ENCODE results near the gene MED23.

The MED23 gene

DNA sequence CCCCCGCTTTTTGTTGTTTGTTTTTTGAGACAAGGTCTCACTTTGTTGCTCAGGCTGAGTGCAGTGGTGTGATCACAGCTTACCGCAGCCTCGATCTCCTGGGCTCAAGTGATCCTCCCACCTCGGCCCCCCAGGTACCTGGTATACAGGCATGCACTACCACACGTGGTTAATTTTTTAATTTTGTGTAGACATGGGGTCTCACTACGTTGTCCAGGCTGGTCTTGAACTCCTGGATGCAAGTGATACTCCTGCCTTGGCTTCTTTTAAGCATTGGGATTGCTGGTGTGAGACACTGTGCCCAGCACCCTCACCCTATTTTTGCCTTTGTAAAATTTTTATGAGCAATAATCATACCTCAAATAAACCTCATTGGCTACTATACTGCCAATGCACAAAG, 14.5 kb upstream of the MED23 start:
- in situ Hi-C loops (cut with MboI; ENCODE audit: low sequenced_read_pairs) = no loop called here

DNA sequence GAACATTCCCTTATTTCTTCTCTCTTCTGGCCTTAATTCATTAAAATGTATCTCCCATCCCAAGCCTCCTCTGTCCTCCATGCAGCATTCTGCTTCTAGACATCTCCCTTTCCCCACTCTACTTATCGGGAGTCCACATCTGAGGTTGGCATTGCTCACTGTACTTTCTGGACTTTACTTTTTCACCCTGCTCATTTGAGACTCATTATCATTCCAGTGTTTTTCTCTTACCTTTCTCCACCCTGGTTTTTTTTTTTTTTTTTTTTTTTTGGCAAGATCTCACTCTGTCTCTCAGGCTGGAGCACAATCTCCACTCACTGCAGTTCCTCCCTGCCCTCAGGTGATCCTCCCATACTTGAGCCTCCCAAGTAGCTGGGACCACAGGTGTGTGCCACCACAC, 13.5 kb upstream of the MED23 start:
- in situ Hi-C loops (cut with MboI; ENCODE audit: low sequenced_read_pairs) = no loop called here

DNA sequence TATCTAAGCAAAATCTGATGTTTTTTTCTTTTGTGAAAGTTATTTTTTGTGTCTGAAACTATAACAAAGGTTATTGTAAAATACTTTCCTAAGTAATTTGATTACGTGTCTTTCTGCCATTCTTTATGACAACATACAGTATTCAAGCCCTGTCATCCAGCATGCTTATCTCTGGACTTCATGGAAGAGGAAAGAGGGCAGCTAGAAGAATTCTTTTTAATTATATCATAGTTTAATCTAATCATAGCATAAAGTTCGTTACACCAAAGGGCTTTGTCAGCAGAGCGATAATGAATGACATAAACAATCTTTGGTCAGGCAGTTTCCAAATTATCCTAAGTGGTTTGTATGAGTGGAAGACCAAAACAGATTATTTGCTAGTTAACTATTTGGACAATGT, 12.5 kb upstream of the MED23 start:
- in situ Hi-C loops (cut with MboI; ENCODE audit: low sequenced_read_pairs) = no loop called here

DNA sequence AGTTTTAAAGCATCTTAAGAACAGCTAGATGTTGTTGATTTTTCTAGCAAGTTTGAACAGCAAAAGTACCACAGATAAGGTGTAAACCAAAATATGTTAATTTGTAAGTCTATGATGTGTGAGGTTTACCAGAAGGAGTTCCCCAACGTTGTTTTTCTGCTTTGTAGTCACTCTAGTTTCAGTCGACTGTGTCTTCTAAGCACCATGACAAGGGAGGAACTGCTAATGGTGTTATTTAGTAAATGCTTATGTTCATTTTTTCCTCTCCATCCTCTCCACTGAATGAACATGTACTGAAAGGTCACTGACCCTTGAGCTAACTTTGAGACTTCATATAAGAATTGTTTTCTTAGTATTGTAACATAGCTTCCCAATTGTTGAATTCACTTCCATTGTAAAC, 12.1 kb upstream of the MED23 start:
- in situ Hi-C loops (cut with MboI; ENCODE audit: low sequenced_read_pairs) = no loop called here

DNA sequence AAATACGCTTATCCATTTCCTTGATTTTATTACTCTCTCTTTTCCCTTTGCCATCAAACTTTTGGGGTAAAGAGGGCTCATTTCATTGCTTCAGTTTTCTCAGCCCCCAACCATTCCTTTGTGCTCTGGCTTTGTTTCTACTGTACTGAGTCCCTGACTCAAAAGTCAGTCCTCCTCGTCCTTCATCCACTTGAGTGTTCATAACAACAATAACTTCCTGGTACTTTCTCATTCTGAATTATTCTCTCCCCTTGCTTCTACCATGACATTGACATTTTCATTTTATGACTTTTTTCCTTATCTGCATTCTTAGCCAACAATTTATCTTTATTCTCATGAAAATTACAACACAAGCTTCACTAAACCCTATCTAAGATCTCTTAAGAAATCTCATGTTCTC, 10.0 kb upstream of the MED23 start:
- in situ Hi-C loops (cut with MboI; ENCODE audit: low sequenced_read_pairs) = no loop called here

GRCh38 chr6:131636880-131637792, 9.1 kb upstream of the MED23 start, which contains the start of gene ENPP3:
ENPP3 (plus strand) TSS chr6:131637302; CDS start chr6:131637385, 83 bp downstream.
- in situ Hi-C loops (cut with MboI; ENCODE audit: low sequenced_read_pairs) = no loop called here

DNA sequence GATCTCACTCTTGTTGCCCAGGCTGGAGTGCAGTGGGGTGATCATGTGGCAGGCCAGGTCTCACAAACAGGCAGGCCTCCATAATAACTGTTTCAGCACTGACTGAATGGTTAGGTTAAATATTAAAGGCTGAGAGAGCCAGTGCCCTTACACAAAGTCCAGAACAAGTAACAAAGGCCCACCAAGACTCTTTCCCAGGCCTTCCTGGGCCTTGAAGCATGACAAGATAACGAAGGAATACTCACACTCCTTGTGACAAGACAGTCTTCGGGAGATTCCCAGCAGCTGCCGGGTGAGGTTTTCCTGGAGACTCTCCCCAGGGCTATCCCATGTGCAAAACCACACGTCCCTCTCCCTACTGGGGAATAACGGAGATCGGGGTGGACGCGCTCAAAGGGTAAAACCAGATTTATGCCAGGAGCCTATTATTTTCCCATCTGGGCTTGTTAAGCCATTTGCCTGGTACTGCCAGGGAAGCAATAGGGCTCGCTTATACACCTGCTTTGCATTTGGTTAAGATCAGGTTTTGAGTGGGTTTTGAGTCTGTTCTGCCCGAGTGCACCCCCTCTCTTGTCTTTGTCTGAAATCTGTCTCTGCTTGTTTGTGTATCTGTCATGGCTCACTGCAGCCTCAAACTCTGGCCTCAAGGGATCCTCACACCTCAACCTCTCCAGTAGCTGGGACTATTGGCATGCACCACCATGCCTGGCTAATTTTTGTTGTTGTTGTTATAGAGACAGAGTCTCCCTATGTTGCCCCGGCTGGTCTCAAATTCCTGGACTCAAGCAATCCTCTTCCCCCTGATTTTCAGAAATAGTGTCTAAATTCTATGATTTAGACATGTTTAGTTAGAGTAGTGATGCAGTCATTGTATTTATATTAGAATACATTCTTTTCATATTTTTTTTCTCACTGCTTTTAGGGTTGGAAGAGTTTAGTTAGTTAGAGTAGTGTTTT, 7.6 kb upstream of the MED23 start:
- in situ Hi-C loops (cut with MboI; ENCODE audit: low sequenced_read_pairs) = no loop called here

DNA sequence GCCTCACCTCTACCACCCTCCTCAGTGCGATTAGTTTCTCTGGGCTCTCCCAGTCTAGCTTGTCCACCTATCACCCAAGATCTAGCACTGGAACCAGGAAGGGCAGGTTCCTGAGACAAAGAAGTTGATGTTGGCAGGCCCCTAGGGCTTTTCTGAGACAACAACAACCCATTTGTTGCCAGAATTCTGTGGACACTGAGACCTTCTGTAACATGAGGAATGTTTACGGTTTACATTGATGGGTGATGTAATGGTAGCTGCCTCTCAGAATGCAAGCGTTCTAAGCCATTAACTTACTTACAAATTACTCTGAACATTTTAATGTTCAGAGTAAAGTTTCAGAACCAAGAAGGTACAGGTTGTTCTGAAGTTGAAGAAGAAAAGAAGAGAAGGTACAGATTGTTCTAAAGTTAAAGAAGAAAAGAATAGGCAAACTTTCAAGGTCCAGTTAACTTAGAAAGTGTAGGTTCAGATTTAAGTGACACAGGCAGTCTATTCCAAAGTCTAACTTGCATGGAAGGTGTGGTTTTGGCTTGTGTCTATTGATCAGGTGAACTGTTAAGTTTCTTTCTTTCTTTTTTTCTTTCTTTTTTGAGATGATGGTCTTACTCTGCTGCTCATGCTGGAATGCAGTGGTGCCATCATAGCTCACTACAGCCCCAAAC, 3.7 kb upstream of the MED23 start:
- in situ Hi-C loops (cut with MboI; ENCODE audit: low sequenced_read_pairs) = no loop called here

- in situ Hi-C loops (cut with MboI; ENCODE audit: low sequenced_read_pairs) = no loop called here
These were observed 1.6 kb upstream of the MED23 start for GRCh38 chr6:131629651-131630050.

DNA sequence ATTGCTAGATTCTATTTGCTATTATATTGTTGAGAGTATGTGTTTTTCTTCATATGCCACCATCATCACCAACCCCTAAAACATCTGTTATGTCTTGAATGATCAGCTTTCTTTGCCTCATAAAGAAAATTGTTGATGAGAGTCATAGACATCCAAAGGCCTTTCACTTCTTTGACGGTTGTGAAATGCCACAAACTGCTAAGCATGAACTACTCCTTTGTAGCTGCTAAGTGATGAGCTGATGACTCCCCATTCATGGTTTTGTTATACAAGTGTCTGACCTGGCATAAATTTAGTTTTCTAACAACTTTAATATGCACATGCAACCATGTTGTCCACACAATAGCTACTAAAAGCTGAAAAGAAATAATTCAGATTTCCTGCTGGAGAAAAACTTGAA, 684 bp upstream of the MED23 start:
- in situ Hi-C loops (cut with MboI; ENCODE audit: low sequenced_read_pairs) = no loop called here

GRCh38 chr6:131615275-131615674, 12.8 kb downstream of the MED23 start:
- in situ Hi-C loops (cut with MboI; ENCODE audit: low sequenced_read_pairs) = no loop called here

GRCh38 chr6:131613296-131613925, 14.6 kb downstream of the MED23 start:
- in situ Hi-C loops (cut with MboI; ENCODE audit: low sequenced_read_pairs) = no loop called here

DNA sequence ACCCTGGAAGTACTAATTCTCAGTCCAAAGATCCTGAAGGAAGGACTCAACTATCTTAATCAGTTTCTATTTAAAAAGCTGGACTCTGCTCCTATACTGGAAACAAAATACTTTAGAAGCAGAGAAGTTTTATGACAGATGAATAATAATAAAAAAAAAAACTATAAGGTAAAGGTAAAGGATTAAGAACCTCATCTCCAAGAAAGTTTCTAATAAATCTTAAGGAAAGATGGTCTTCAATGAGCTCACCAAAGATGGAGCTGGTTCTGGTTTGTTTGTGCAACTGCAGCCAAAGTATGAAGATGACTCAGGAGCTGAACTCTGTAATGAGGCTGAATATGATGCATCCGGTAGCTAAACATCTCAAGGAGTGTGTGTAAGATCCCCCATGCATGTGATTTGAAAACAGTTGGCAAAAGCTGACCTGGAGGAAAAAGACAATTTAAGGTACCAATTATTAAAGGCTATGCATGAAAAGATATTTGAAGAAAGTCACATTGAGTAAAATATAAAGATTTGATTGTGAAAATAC, 25.2 kb downstream of the MED23 start:
- in situ Hi-C loops (cut with MboI; ENCODE audit: low sequenced_read_pairs) = no loop called here

GRCh38 chr6:131600716-131601115, 27.3 kb downstream of the MED23 start:
- in situ Hi-C loops (cut with MboI; ENCODE audit: low sequenced_read_pairs) = no loop called here

DNA sequence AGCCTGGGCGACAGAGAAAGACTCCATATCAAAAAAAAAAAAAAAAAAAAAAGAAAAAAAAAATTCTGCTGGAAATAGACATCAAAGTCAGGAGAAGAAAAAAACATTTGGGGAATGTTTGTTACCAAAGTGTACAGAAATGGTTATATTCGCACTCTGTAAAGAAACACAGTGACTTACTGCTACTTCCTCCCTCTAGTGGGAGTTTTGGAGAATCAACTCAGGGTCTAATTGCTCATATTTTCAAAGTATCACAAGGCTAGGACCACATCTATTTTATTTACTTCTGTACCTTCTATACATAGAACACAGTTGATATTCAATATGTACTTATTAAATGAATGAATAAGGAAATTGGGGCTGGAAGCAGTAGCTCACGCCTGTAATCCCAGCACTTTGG, 30.6 kb downstream of the MED23 start:
- in situ Hi-C loops (cut with MboI; ENCODE audit: low sequenced_read_pairs) = no loop called here

GRCh38 chr6:131594074-131594473, 34.0 kb downstream of the MED23 start:
- in situ Hi-C loops (cut with MboI; ENCODE audit: low sequenced_read_pairs) = no loop called here

DNA sequence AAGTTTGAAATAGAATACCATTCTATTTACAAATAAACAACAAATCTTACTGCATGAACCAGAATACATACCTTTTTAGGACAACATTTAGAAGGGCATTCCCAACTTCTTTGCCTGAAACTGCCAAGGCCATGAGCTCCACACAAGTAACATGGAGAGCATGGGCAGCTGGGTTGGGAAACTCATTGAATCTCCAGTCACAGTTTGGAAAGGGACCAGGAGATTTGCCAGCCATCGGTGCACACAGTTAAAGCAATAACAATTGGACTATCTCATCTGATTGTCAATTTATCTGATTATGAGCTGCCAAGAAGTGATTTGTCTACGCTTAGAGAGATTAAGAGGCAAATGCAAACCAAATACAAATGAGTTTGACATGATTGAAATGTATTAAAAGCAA, 35.1 kb downstream of the MED23 start:
- in situ Hi-C loops (cut with MboI; ENCODE audit: low sequenced_read_pairs) = no loop called here

DNA sequence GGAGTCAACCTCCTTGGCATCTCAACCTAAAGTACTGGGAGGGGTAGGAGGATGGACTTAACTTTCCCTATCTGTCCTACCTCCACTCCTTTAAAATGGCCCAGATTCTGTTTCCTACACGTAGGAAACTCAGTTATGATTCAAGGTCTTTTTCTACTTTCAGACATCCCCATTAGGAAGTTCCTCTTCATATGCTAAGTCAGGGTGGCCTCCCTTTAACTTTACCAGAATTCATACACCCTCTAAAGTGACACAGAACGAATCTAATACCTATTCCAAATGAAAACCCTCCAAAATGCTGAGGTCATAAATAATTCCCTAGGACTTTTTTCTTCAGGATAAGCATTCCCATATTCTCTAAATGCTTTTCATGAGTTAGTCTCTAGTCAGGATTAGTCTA, 39.4 kb downstream of the MED23 start:
- in situ Hi-C loops (cut with MboI; ENCODE audit: low sequenced_read_pairs) = no loop called here

- in situ Hi-C loops (cut with MboI; ENCODE audit: low sequenced_read_pairs) = no loop called here
These were observed 40.1 kb downstream of the MED23 start for GRCh38 chr6:131587909-131588308.

DNA sequence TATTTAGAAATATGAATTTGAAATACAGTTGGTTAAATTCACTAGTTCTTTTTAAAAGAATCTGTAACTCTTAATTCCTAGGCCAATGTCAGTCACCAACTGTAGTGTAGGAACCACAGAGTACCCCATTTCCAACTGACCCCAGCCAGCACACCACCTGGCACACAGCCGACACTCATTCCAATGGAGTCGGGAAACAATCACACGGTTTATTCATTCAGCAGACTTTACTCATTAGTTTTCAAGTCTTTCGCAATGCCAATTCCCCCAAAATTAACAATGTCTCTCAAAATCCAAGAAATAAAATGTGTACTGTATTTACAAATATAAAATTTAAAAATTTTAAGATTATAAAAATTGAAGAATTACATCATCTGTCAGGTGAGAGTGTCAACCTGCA, 41.5 kb downstream of the MED23 start:
- in situ Hi-C loops (cut with MboI; ENCODE audit: low sequenced_read_pairs) = no loop called here

All from HL-60/S4 (cell line).